22Rv1 (cell line): ENCODE results near the gene NAT9.

Experiments used
- ZFX ChIP-seq: fragments of 450-650 bp; IDR thresholded peaks from 2 replicates; pipeline ENCODE4 v1.6.1; 2017; ENCODE audit warnings: antibody characterized with exemption, borderline replicate concordance
- TF ChIP-seq, protein P1 (sequence below): fragments of 450-650 bp; IDR thresholded peaks from 2 replicates; pipeline ENCODE4 v1.5.1; 2017; ENCODE audit warnings: mild to moderate bottlenecking

- TF ChIP-seq ZFX, result no peak
- TF ChIP-seq, protein P1, sequence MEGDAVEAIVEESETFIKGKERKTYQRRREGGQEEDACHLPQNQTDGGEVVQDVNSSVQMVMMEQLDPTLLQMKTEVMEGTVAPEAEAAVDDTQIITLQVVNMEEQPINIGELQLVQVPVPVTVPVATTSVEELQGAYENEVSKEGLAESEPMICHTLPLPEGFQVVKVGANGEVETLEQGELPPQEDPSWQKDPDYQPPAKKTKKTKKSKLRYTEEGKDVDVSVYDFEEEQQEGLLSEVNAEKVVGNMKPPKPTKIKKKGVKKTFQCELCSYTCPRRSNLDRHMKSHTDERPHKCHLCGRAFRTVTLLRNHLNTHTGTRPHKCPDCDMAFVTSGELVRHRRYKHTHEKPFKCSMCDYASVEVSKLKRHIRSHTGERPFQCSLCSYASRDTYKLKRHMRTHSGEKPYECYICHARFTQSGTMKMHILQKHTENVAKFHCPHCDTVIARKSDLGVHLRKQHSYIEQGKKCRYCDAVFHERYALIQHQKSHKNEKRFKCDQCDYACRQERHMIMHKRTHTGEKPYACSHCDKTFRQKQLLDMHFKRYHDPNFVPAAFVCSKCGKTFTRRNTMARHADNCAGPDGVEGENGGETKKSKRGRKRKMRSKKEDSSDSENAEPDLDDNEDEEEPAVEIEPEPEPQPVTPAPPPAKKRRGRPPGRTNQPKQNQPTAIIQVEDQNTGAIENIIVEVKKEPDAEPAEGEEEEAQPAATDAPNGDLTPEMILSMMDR, result no peak
Observed at GRCh38 chr17:74764751-74765286, 11.3 kb downstream of the NAT9 start.
